ENCODE data around the gene CXCR6. TPM values are rescaled to one million over a fixed set of nuclear protein-coding genes. Genes with fewer than 3 reads are reported as not detected.

Gene CXCR6
- total RNA-seq, 2 donors from 2014 or later: not detected

DNA sequence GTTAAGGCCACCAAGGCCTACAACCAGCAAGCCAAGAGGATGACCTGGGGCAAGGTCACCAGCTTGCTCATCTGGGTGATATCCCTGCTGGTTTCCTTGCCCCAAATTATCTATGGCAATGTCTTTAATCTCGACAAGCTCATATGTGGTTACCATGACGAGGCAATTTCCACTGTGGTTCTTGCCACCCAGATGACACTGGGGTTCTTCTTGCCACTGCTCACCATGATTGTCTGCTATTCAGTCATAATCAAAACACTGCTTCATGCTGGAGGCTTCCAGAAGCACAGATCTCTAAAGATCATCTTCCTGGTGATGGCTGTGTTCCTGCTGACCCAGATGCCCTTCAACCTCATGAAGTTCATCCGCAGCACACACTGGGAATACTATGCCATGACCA, 3.6 kb downstream of the CXCR6 start:
- Mint-ChIP-seq H3K36me3 (ENCODE audit: low read depth) (peaks cover 36% of the 10 kb centered on the region), H3K27ac (no peak overlapping the region), H3K4me1 (no peaks in the 10 kb centered on the region), H3K4me3 (no peak overlapping the region), H3K27me3 (ENCODE audit: insufficient read depth) (no peaks in the 10 kb centered on the region), H3K9me3 (no peaks in the 10 kb centered on the region)
- no peaks in the 10 kb centered on the region for H3K4me1 ChIP-seq (ENCODE audit: control insufficient read depth, insufficient read depth, low read length)
- H3K9ac ChIP-seq (ENCODE audit: extremely low read depth, low read length, poor library complexity, severe bottlenecking): no peak overlapping the region
- no peak overlapping the region for H3K4me3 ChIP-seq (ENCODE audit: low read length)
- H3K9me3 ChIP-seq (ENCODE audit: control insufficient read depth, low read length): no peaks in the 10 kb centered on the region
- TF ChIP-seq CTCF (conservative IDR thresholded peaks at IDR 0.05): no peak
- H3K36me3 ChIP-seq (ENCODE audit: control insufficient read depth, insufficient read depth, low read length): peaks cover 35% of the 10 kb centered on the region
- no peak for DNase-seq
- H3K27ac ChIP-seq (ENCODE audit: low read depth, low read length): no peak overlapping the region
- 94 to 96% methylated on average over 2 to 3 of the region's 3 CpGs for WGBS, 2 experiments (ENCODE audit: insufficient coverage in 1 of 2, insufficient read length in 1 of 2)
- H3K27me3 ChIP-seq (ENCODE audit: control insufficient read depth, insufficient read depth, low read length, poor library complexity, severe bottlenecking): no peaks in the 10 kb centered on the region

- Mint-ChIP-seq H3K36me3 (ENCODE audit: low read depth) (peaks cover 39% of the 10 kb centered on the region), H3K4me1 (no peaks in the 10 kb centered on the region), H3K27ac (no peak overlapping the region), H3K27me3 (ENCODE audit: insufficient read depth) (no peaks in the 10 kb centered on the region), H3K9me3 (no peaks in the 10 kb centered on the region), H3K4me3 (no peak overlapping the region)
- Histone ChIP-seq H3K27ac (ENCODE audit: low read depth, low read length) (no peak overlapping the region), H3K9me3 (ENCODE audit: control insufficient read depth, low read length) (no peaks in the 10 kb centered on the region), H3K36me3 (ENCODE audit: control insufficient read depth, insufficient read depth, low read length) (peaks cover 40% of the 10 kb centered on the region), H3K4me1 (ENCODE audit: control insufficient read depth, insufficient read depth, low read length) (no peaks in the 10 kb centered on the region), H3K4me3 (ENCODE audit: low read length) (no peak overlapping the region), H3K27me3 (ENCODE audit: control insufficient read depth, insufficient read depth, low read length, poor library complexity, severe bottlenecking) (no peaks in the 10 kb centered on the region), H3K9ac (ENCODE audit: extremely low read depth, low read length, poor library complexity, severe bottlenecking) (no peak overlapping the region)
- WGBS, 2 experiments (ENCODE audit: insufficient coverage in 1 of 2, insufficient read length in 1 of 2): 95 to 96% methylated on average over 2 to 3 of the region's 3 CpGs
- no peak for DNase-seq
- no peak for TF ChIP-seq CTCF (conservative IDR thresholded peaks at IDR 0.05)
Measured at GRCh38 chr3:45947361-45947760, 4.1 kb downstream of the CXCR6 start.

GRCh38 chr3:45948311-45948781, 5.1 kb downstream of the CXCR6 start:
- Histone ChIP-seq H3K9me3 (ENCODE audit: control insufficient read depth, low read length) (no peaks in the 10 kb centered on the region), H3K27me3 (ENCODE audit: control insufficient read depth, insufficient read depth, low read length, poor library complexity, severe bottlenecking) (no peaks in the 10 kb centered on the region), H3K36me3 (ENCODE audit: control insufficient read depth, insufficient read depth, low read length) (peaks cover 50% of the 10 kb centered on the region), H3K9ac (ENCODE audit: extremely low read depth, low read length, poor library complexity, severe bottlenecking) (no peak overlapping the region), H3K4me1 (ENCODE audit: control insufficient read depth, insufficient read depth, low read length) (no peaks in the 10 kb centered on the region), H3K27ac (ENCODE audit: low read depth, low read length) (no peak overlapping the region), H3K4me3 (ENCODE audit: low read length) (no peak overlapping the region)
- no peaks in the 10 kb centered on the region for H3K27me3 Mint-ChIP-seq (ENCODE audit: insufficient read depth)
- H3K4me1 Mint-ChIP-seq: no peaks in the 10 kb centered on the region
- peaks cover 46% of the 10 kb centered on the region for H3K36me3 Mint-ChIP-seq (ENCODE audit: low read depth)
- H3K27ac Mint-ChIP-seq: no peak overlapping the region
- TF ChIP-seq CTCF (conservative IDR thresholded peaks at IDR 0.05): no peak
- H3K4me3 Mint-ChIP-seq: no peak overlapping the region
- no peak for DNase-seq
- no peaks in the 10 kb centered on the region for H3K9me3 Mint-ChIP-seq
- 95 to 99% methylated on average over 6 of the region's 6 CpGs for WGBS, 2 experiments (ENCODE audit: insufficient coverage in 1 of 2, insufficient read length in 1 of 2)

Data from endodermal cell (in vitro differentiated cells).